ENCODE results near the gene HMX1. TPM values are rescaled to one million over a fixed set of nuclear protein-coding genes. Genes with fewer than 3 reads are reported as not detected.
A peak's percentile ranks its signal among the peaks of the same experiment; 100 is the strongest.

Gene HMX1
- total RNA-seq, 2 donors from 2014 or later, result not detected

DNA sequence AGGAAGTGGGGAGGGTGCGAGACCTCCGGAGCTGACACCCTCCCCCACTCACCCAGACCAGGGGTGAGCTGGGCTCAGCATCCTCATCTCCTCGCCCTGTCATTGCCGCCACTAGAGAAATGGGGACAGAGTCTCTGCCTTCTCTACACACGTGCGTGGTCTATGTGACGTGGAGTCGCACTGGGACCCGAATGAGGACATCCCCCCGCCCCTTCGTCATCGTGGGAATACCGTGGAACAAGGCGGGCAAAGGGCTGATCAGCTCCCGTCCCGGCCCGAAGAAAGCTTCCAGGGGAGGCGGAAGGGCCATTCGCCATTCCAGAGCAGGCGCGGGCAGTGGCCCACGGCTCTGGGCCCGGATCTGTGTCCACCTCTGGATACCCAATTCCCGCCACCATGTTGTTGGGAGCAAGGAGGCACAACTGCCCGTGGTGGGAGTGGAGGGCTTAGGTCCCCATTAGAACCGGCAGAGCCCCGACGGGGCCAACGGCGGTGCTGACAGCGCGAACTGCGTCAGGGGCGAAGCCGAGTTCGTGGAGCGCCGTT, 12.0 kb downstream of the HMX1 start:
- no peak for ATAC-seq (replicated peaks in 1 of 2)
- no peaks in the 10 kb centered on the region for H3K36me3 Mint-ChIP-seq (ENCODE audit: insufficient read depth in 2 of 2)

GRCh38 chr4:8858701-8859210, 12.9 kb downstream of the HMX1 start:
- Mint-ChIP-seq H3K27me3 (ENCODE audit: low read depth) (peaks cover 65% of the 10 kb centered on the region), H3K9me3 (no peaks in the 10 kb centered on the region), H3K36me3 (ENCODE audit: insufficient read depth in 2 of 2) (no peaks in the 10 kb centered on the region)

More for the DNA sequence above, 12.0 kb downstream of the HMX1 start:
- Mint-ChIP-seq H3K27ac (no peak overlapping the region), H3K9me3 (no peaks in the 10 kb centered on the region), H3K27me3 (ENCODE audit: low read depth) (peaks cover 69% of the 10 kb centered on the region), H3K4me3 (no peak overlapping the region), H3K4me1 (ENCODE audit: low read depth) (peaks cover 11% of the 10 kb centered on the region)
- DNase-seq, result no peak

DNA sequence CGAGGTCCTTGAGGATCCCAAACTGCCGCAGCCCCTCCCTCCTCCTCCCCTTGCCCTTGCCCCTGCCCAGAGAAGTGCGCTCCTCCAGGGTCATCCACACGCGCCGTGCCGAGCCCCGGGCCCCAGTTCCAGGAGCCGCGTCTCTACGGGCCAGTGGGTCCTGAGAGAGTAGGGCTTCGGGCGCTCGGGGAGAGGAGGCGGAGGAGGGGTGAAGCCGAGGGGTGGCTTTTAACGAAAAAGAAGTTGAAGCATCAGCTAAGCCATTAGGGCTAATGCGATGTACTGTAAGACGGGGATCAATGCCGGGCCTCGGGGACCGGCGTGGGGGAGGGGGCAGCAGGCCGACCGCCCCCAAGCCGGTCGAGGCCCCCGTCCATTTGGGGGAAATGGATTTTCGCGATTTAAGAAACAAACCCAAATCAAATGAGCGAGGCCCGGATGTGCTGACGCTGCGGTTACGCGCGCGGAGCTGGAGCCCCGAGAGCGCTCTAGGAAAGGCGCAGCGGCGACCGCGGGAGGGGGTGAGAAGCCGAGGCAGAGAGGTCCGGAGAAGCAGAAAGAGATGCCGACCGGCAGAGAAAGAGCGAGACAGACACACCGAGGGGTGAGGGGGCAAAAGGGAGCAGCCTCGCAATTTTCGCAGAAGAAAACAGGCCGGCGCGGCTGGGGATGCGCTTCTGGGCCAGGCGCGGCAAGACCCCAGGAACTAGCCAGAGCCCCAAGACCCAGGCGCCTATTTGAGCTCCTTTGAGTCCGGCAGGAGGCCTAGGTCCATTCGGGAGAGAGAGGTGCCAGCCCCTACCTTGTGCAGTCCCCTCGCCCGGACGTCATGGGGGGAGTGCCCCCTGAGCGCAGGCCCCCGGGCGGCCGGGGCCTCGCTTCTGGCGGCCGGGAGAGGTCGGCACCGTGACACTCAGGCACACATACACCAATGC, 13.6 kb downstream of the HMX1 start:
- DNase-seq (no peak), ATAC-seq (replicated peaks in 1 of 2) (no peak)
- Mint-ChIP-seq H3K36me3 (ENCODE audit: insufficient read depth in 2 of 2) (no peaks in the 10 kb centered on the region), H3K27me3 (ENCODE audit: low read depth) (peaks cover 60% of the 10 kb centered on the region), H3K27ac (no peak overlapping the region), H3K4me1 (ENCODE audit: low read depth) (peaks cover 11% of the 10 kb centered on the region), H3K9me3 (peaks cover 0 to 2% of the 10 kb centered on the region in 2 donors), H3K4me3 (peak overlapping the region; percentile 67 to 69)

More at GRCh38 chr4:8858701-8859210, 12.9 kb downstream of the HMX1 start:
- ATAC-seq (replicated peaks in 1 of 2) (no peak), DNase-seq (no peak)
- Mint-ChIP-seq H3K4me3 (no peak overlapping the region), H3K27ac (no peak overlapping the region), H3K4me1 (ENCODE audit: low read depth) (peaks cover 11% of the 10 kb centered on the region)

DNA sequence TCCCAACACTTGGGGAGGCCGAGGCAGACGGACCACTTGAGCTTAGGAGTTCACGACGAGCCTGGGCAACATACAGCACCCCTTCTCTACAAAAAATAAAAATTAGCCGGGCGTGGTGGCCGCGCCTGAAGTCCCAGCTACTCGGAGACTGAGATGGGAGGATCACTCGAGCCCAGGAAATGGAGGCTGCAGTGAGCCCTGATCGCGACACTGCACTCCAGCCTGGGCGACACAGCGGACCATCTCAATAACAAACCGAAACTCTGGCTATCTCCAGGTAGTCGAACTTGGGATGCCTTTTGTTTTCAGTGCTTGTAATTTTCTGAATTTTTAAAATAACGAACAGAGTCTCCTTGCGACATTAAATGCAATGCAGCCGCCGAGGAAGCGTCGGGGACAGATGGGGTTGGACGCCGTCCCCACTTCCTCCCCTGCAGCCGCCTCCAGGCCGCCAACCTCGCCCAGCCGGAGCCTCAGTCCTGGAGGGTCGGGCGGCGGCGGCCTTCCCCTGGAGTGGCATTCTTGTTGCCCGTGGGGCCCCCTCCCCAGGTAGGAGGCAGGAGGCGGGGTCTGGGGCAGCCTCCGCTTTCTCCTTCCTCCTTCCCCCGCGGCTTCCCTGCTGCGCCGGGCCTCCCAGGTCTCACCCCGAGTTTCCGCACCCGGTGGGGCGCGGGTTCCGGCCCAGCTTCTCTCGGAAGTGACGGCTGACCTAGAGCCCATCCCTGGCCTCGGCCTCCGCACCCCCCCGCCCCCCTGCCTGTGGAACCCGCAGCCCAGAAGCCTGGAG, 14.6 kb downstream of the HMX1 start:
- peaks cover 0 to 2% of the 10 kb centered on the region in 2 donors for H3K9me3 Mint-ChIP-seq
- peaks cover 51% of the 10 kb centered on the region for H3K27me3 Mint-ChIP-seq (ENCODE audit: low read depth)
- H3K27ac Mint-ChIP-seq, result no peak overlapping the region
- no peaks in the 10 kb centered on the region for H3K36me3 Mint-ChIP-seq (ENCODE audit: insufficient read depth in 2 of 2)
- peaks cover 11% of the 10 kb centered on the region for H3K4me1 Mint-ChIP-seq (ENCODE audit: low read depth)
- DNase-seq (no peak), ATAC-seq (replicated peaks in 1 of 2) (no peak)
- peak overlapping the region; percentile 29 to 59 for H3K4me3 Mint-ChIP-seq

- peaks cover 51% of the 10 kb centered on the region for H3K27me3 Mint-ChIP-seq (ENCODE audit: low read depth)
- H3K4me3 Mint-ChIP-seq, result no peak overlapping the region
Observed at GRCh38 chr4:8855818-8856245, 15.8 kb downstream of the HMX1 start.

DNA sequence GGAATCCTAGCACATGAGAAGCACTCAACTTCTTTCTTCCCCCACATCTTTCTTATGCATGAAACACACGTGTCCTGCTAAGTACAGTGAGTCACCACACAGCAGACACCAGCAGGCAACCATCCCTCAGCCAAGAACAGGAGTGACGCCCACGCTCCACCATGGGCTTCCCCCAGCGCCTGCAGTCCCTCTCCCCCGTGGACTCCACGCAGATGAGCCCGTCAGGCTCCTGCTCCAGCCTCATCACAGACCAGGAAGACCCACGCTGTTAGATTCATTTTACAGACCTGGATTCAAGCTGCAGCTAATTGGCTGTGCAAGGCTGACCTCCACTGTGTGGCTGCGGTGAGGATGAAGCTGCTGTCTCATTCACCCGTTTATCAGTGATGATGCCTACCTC, 16.7 kb downstream of the HMX1 start:
- Mint-ChIP-seq H3K27ac (no peak overlapping the region), H3K36me3 (ENCODE audit: insufficient read depth in 2 of 2) (no peaks in the 10 kb centered on the region), H3K4me1 (ENCODE audit: low read depth) (peaks cover 11% of the 10 kb centered on the region), H3K4me3 (no peak overlapping the region), H3K9me3 (peaks cover 0 to 2% of the 10 kb centered on the region in 2 donors), H3K27me3 (ENCODE audit: low read depth) (peaks cover 46% of the 10 kb centered on the region)
- no peak for DNase-seq
- ATAC-seq (replicated peaks in 1 of 2), result no peak

More at GRCh38 chr4:8855818-8856245, 15.8 kb downstream of the HMX1 start:
- Mint-ChIP-seq H3K4me1 (ENCODE audit: low read depth) (peaks cover 11% of the 10 kb centered on the region), H3K27ac (no peak overlapping the region), H3K9me3 (peaks cover 0 to 2% of the 10 kb centered on the region in 2 donors), H3K36me3 (ENCODE audit: insufficient read depth in 2 of 2) (no peaks in the 10 kb centered on the region)
- DNase-seq (no peak), ATAC-seq (replicated peaks in 1 of 2) (no peak)

GRCh38 chr4:8854016-8854415, 17.6 kb downstream of the HMX1 start:
- Mint-ChIP-seq H3K4me1 (ENCODE audit: low read depth) (peaks cover 11% of the 10 kb centered on the region), H3K36me3 (ENCODE audit: insufficient read depth in 2 of 2) (no peaks in the 10 kb centered on the region), H3K27ac (no peak overlapping the region), H3K4me3 (no peak overlapping the region), H3K9me3 (peaks cover 0 to 2% of the 10 kb centered on the region in 2 donors), H3K27me3 (ENCODE audit: low read depth) (peaks cover 39% of the 10 kb centered on the region)
- no peak for ATAC-seq (replicated peaks in 1 of 2)
- DNase-seq, result no peak

- Mint-ChIP-seq H3K4me1 (ENCODE audit: low read depth) (peaks cover 11% of the 10 kb centered on the region), H3K9me3 (peaks cover 0 to 2% of the 10 kb centered on the region in 2 donors), H3K36me3 (ENCODE audit: insufficient read depth in 2 of 2) (no peaks in the 10 kb centered on the region)
Observed at GRCh38 chr4:8853249-8853648, 18.4 kb downstream of the HMX1 start.

GRCh38 chr4:8852118-8852704, 19.4 kb downstream of the HMX1 start:
- Mint-ChIP-seq H3K4me3 (no peak overlapping the region), H3K36me3 (ENCODE audit: insufficient read depth in 2 of 2) (no peaks in the 10 kb centered on the region), H3K9me3 (peaks cover 0 to 2% of the 10 kb centered on the region in 2 donors), H3K27ac (no peak overlapping the region), H3K4me1 (ENCODE audit: low read depth) (peaks cover 11% of the 10 kb centered on the region), H3K27me3 (ENCODE audit: low read depth) (peaks cover 33% of the 10 kb centered on the region)
- ATAC-seq (replicated peaks in 1 of 2), result no peak
- DNase-seq, result no peak

More at GRCh38 chr4:8853249-8853648, 18.4 kb downstream of the HMX1 start:
- Mint-ChIP-seq H3K4me3 (no peak overlapping the region), H3K27me3 (ENCODE audit: low read depth) (peaks cover 40% of the 10 kb centered on the region), H3K27ac (no peak overlapping the region)
- no peak for DNase-seq
- no peak for ATAC-seq (replicated peaks in 1 of 2)

DNA sequence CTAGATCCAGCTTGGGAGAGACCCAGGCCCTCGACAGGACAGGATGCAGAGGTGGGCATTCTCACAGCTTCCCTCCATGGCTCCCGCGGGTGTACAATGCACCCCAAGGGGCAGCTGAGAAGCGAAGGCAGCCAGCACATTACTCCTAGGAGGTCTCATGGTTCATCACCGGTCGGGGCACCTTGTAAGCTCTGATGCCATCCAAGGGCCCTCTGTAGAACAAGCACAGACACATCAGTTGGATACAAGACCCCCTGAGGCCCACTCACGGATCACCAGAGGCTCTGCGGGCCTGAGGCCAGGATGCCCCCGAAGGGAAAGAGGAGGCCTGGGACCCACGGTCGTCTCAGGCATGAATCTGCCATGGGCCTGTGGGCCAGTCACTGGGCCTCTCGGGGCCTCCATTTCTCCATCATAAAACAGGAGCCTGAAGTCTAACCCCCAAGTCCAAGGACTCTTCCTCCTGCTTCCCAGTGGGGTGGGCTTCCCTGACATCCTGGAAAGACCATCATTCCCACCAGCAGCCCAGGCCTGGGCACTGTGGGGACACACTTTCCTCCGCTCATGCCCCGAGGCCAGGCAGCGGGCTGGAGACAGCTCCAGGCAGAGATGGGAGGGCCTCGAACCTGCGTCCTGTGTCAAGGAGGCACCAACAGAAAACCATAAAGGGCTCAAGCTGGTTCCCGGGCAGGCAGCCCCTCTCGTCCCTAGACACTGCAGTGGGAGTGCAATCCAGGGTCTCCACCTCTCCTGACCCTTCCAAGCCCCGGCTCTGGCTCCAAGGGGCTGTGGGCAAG, 20.1 kb downstream of the HMX1 start:
- Mint-ChIP-seq H3K4me1 (ENCODE audit: low read depth) (peaks cover 8% of the 10 kb centered on the region), H3K9me3 (peaks cover 0 to 2% of the 10 kb centered on the region in 2 donors), H3K4me3 (no peak overlapping the region), H3K27me3 (ENCODE audit: low read depth) (peaks cover 28% of the 10 kb centered on the region), H3K27ac (no peak overlapping the region), H3K36me3 (ENCODE audit: insufficient read depth in 2 of 2) (no peaks in the 10 kb centered on the region)
- ATAC-seq (replicated peaks in 1 of 2), result no peak
- DNase-seq, result no peak

DNA sequence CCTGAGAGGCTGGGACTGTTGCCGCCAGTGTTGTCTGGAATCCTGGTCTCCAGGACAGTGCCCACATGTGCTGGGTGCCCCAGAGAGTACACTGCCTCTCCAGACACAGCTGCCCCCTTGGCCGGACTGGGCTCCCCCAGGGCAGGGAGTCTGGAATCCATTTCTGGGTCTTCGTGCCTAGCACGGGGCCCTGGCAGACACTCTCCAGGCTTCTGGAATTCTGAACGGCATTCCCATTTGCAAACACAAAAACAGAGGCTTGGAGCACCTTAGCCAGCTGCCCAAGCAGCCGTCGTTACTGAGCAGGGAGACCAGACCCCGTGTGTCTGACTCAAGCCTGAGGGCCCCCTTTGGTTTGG, 20.8 kb downstream of the HMX1 start:
- Mint-ChIP-seq H3K36me3 (ENCODE audit: insufficient read depth in 2 of 2) (no peaks in the 10 kb centered on the region), H3K4me3 (no peak overlapping the region), H3K27me3 (ENCODE audit: low read depth) (peaks cover 21% of the 10 kb centered on the region), H3K9me3 (peaks cover 0 to 2% of the 10 kb centered on the region in 2 donors), H3K4me1 (ENCODE audit: low read depth) (peaks cover under 1% of the 10 kb centered on the region), H3K27ac (no peak overlapping the region)
- DNase-seq, result no peak
- ATAC-seq (replicated peaks in 1 of 2), result no peak
